Loucy (cell line): ENCODE measurements around the gene MAPKAP1.

Experiments used
- CTCF ChIP-seq: fragments of 200-600 bp; sonication (generic); conservative IDR thresholded peaks from 2 replicates; pipeline ENCODE4 v1.5.1; 2014; ENCODE audit warnings: mild to moderate bottlenecking, antibody characterized with exemption, low read length
- EZH2phosphoT487 ChIP-seq: fragments of 200-600 bp; IDR thresholded peaks from 2 replicates; pipeline ENCODE4 v1.6.1; 2018; ENCODE audit warnings: antibody characterized with exemption, mild to moderate bottlenecking, moderate library complexity, borderline replicate concordance

GRCh38 chr9:125536167-125536772 is 170.7 kb downstream of the MAPKAP1 start:
- TF ChIP-seq CTCF (no peak), EZH2phosphoT487 (no peak)
